Stimulated activated CD4-positive, alpha-beta T cell treated with anti-CD3 and anti-CD28 coated beads, TNF-alpha, amount 100 ng/mL, for 4 hours (primary cell): ENCODE measurements around the gene MRPL33.

Experiments used
- DNase-seq, 3 experiments: peaks; one replicate each; pipeline ENCODE4 v3.0.0-alpha.2; 2020; ENCODE audit warnings: low read depth in 3 of 3

MRPL33 gene

GRCh38 chr2:27808418-27808817 lies 36.9 kb downstream of the MRPL33 start:
- no peak for DNase-seq

DNA sequence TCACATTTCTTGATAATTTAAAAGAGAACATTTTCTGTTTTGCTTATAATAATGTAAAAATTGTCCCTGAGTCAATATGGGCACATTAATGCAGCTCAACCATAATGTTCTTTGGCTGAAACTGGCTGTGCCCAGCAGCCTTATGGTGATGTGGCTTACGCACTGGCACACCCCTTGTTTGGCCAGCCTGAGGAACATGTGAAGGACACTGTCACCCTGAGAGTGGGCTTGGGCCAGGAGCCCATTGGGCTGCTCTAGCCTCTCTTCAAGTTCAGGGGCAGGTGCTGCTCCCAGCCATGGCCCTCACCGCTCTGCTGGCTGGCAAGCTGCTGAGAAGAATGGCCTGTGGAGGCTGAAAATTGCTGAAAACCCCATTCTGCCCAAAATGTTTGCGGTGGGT lies 37.5 kb downstream of the MRPL33 start:
- no peak for DNase-seq

DNA sequence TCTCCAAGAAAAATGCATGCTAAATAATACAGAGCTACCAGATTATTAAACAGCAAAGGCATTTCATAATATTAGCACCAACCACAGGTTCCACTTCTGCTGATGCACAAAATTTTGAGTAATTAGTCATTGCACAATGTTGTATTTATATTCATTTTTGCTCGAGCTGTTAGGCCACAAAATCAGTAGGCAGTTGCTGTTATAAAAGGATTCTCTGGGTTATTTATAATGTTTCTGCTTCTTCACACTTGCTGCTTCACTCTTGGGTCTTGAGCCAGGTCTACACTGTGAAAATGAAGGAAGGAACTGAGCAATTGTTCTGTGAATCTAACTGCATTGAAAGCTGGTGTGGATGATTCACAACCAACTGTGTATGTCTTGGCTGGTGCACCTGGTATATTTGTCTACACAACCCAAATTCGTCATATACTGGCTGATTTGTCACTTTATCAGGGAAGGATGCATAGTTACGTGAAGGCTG lies 38.3 kb downstream of the MRPL33 start:
- no peak for DNase-seq

DNA sequence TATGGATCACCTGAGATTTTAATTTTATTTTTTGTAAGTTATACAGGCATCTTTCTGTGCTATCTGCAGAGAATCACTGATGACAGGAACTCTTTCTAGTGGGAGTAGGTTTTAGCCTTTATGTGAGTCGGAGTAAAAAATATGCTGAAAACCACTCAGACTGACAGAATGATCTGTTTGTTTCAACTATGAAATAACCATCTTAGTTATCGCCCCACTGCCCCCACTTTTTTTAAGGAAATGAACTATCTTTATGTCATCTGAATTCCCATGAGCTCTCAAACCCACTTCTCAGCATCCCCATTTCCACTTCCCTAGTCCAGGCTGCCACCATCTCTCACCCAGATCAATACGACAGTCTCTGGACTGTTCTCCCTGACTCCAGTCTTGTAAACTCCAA lies 38.9 kb downstream of the MRPL33 start:
- DNase-seq, result no peak

GRCh38 chr2:27811768-27812167 lies 40.2 kb downstream of the MRPL33 start:
- no peak for DNase-seq

DNA sequence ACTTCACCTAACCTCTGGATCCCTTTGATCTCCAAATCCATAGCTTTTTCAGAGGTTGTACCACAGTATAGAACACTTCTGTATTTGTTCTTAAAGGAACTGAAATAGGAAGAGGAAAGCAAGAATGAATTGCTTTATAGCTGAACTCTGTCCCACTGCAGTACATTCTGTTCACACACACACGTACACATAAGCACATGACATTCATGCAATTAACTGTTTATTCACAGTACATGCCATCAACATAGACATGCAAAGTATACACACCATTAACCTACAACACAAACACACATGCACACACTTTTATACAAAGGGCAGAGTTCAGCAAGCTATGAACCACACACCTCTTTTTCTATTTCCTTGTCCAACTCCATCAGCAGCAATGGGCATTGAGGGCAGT lies 43.2 kb downstream of the MRPL33 start:
- DNase-seq, result no peak

DNA sequence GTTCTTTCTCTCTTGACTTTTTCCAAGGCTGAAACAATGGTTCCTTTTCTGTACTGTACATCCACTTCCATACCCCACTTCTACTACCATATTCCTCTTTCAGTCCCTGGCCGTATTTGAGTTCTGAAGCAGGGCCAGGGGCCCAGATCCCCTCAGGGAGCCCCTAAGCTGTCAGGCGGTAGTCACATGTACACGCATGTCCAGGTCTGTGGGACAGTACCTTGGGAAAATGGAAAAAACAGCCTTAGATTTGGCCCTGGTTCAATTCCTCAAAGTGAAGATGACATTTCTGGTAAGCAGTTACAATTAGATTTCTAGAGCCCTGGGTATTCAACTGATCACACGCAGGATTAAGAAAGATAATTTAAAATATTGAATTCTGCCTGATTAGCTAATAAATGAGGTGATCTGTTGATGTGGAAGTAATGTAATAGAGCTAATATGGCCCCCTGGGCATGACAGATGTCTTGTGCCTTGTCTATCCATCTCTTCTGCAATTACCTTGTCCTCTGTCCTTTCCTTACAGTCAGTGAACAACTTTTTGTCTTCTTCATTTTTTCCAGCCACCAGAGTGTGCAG lies 44.4 kb downstream of the MRPL33 start:
- DNase-seq, result no peak

- no peak for DNase-seq
Measured at GRCh38 chr2:27822049-27822448, 50.5 kb downstream of the MRPL33 start.

DNA sequence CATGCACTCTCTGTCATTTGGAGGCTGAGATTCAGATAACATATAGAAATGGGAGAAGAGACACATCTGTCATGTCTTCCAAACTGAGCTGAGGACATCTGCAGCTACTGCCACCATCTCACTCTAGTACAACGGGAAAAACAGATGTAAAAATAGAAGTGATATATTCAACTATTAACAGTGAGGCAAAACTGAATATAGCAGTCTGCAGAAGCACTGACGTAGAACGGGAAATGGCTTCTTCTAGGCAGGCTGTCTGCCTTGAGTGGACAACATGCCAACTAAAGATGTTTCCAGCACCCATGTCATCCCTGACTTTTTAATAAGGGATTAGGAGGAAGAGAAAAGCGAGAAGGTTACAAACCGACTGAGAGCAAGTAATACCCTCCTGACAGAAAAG lies 51.6 kb downstream of the MRPL33 start:
- no peak for DNase-seq

DNA sequence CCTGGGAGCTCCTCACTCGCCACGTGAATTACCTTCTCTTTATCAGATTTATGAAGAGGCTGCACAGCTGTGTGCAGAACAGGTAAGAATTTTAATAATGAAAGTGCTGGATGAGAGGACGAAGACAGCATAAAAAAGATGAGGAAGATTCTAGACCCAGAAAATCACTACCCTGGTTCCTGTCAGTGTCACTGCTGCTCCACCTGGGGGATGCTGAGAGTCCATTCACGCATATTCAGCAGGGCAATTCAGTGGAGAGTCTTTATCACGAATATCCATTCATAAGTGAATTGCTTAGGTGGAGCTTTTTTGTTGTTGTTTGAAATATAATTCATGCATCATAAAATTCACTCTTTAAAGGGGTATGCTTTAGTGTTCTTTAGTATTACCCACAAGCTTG lies 52.0 kb downstream of the MRPL33 start:
- no peak for DNase-seq

DNA sequence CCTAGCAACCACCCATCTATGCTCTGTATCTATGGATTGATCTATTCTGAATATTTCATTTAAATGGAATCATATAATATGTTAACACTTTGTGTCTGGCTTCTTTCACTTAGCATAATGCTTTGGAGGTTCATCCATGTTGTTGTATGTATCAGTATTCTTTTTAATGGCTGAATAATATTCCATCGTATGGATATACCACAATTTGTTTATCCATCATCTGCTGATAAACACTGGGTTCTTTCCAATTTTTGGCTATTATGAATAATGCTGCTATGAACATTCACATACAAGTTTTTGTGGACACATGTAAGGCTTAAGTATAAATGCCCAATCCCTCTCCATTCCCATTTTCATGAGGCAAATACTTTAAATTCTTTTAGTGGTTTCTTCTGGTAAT lies 52.9 kb downstream of the MRPL33 start:
- no peak for DNase-seq

DNA sequence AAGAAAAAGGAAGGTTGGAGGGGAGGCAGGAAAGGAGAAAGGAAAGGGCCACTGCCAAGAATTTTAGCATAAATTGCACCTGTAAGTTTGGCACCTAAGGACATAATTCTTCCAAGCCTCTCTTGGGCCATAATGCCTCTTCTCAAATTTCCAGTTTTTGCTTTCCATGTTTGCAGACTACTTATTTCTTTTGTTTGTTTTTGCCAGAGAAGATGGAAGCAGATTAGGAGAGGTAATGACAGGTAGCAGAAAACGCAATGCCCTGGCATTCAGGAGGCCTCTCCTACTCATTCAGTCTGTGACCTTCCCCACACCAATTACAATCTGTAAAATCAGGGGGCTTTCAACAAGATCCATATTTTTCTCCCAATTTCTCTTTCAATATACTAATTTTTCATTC lies 56.8 kb downstream of the MRPL33 start:
- DNase-seq, result no peak
